Chondrocyte (in vitro differentiated cells): ENCODE data around the gene IL1A. TPM values are rescaled to one million over a fixed set of nuclear protein-coding genes. Genes with fewer than 3 reads are reported as not detected.

Source experiments
- DNase-seq: peaks from one replicate; pipeline ENCODE4 v3.0.0; 2021; ENCODE audit warnings: mixed read lengths, low spot score
- H3K27ac Mint-ChIP-seq: one replicate; pipeline ENCODE4 v1.8.0; 2021; ENCODE audit warnings: mild to moderate bottlenecking, moderate library complexity, mixed read lengths; ENCODE audit not compliant: unreplicated experiment
- H3K27me3 Mint-ChIP-seq: 2 replicates; pipeline ENCODE4 v1.8.0; 2021; ENCODE audit warnings: low read depth, mixed read lengths
- H3K36me3 Mint-ChIP-seq: 2 replicates; pipeline ENCODE4 v1.8.0; 2021; ENCODE audit warnings: low read depth, mixed read lengths
- H3K4me1 Mint-ChIP-seq: 2 replicates; pipeline ENCODE4 v1.8.0; 2021; ENCODE audit warnings: low read depth, mild to moderate bottlenecking, mixed read lengths
- H3K4me3 Mint-ChIP-seq: one replicate; pipeline ENCODE4 v1.8.0; 2021; ENCODE audit warnings: mild to moderate bottlenecking, moderate library complexity, mixed read lengths; ENCODE audit not compliant: unreplicated experiment
- H3K9me3 Mint-ChIP-seq: 2 replicates; pipeline ENCODE4 v1.8.0; 2021; ENCODE audit warnings: low read depth, mixed read lengths
- CTCF ChIP-seq: fragments of 200-600 bp; sonication (generic); IDR thresholded peaks from 2 replicates; pipeline ENCODE4 v1.5.0; 2021; ENCODE audit warnings: antibody characterized with exemption, mild to moderate bottlenecking, moderate library complexity
- total RNA-seq: library from RNA; stranded (reverse); gene quantifications from 3 replicates; pipeline ENCODE4 v1.2.1, GENCODE V29; 2021

IL1A gene
- total RNA-seq, 1 donor from 2014 or later: not detected

GRCh38 chr2:112831513-112831845 is 47.2 kb upstream of the IL1A start:
- Mint-ChIP-seq H3K4me1 (peaks cover 10% of the 10 kb centered on the region), H3K27ac (no peak overlapping the region), H3K27me3 (no peaks in the 10 kb centered on the region), H3K9me3 (no peaks in the 10 kb centered on the region), H3K36me3 (no peaks in the 10 kb centered on the region), H3K4me3 (no peak overlapping the region)
- no peak for TF ChIP-seq CTCF
- DNase-seq: no peak

GRCh38 chr2:112830682-112831512 is 46.6 kb upstream of the IL1A start:
- no peak overlapping the region for H3K4me3 Mint-ChIP-seq
- no peaks in the 10 kb centered on the region for H3K27me3 Mint-ChIP-seq

GRCh38 chr2:112829961-112830681 is 45.8 kb upstream of the IL1A start:
- H3K9me3 Mint-ChIP-seq: no peaks in the 10 kb centered on the region
- no peak overlapping the region for H3K27ac Mint-ChIP-seq
- H3K4me3 Mint-ChIP-seq: no peak overlapping the region
- H3K36me3 Mint-ChIP-seq: no peaks in the 10 kb centered on the region
- no peak for DNase-seq
- H3K4me1 Mint-ChIP-seq: peaks cover 7% of the 10 kb centered on the region
- no peaks in the 10 kb centered on the region for H3K27me3 Mint-ChIP-seq
- TF ChIP-seq CTCF: no peak

More at GRCh38 chr2:112830682-112831512, 46.6 kb upstream of the IL1A start:
- no peaks in the 10 kb centered on the region for H3K36me3 Mint-ChIP-seq
- H3K9me3 Mint-ChIP-seq: no peaks in the 10 kb centered on the region
- no peak for TF ChIP-seq CTCF
- H3K27ac Mint-ChIP-seq: no peak overlapping the region
- no peak for DNase-seq
- peaks cover 7% of the 10 kb centered on the region for H3K4me1 Mint-ChIP-seq

GRCh38 chr2:112829101-112829960 is 45.0 kb upstream of the IL1A start:
- no peaks in the 10 kb centered on the region for H3K9me3 Mint-ChIP-seq
- peaks cover 5% of the 10 kb centered on the region for H3K4me1 Mint-ChIP-seq
- no peak overlapping the region for H3K27ac Mint-ChIP-seq
- H3K4me3 Mint-ChIP-seq: no peak overlapping the region
- DNase-seq: no peak
- no peaks in the 10 kb centered on the region for H3K27me3 Mint-ChIP-seq
- TF ChIP-seq CTCF: no peak
- H3K36me3 Mint-ChIP-seq: no peaks in the 10 kb centered on the region

- no peak overlapping the region for H3K27ac Mint-ChIP-seq
- DNase-seq: no peak
- no peak for TF ChIP-seq CTCF
- no peaks in the 10 kb centered on the region for H3K36me3 Mint-ChIP-seq
- H3K4me1 Mint-ChIP-seq: peaks cover 6% of the 10 kb centered on the region
- no peaks in the 10 kb centered on the region for H3K27me3 Mint-ChIP-seq
- H3K4me3 Mint-ChIP-seq: no peak overlapping the region
- H3K9me3 Mint-ChIP-seq: no peaks in the 10 kb centered on the region
These were observed 44.0 kb upstream of the IL1A start for GRCh38 chr2:112828251-112828691.
